ENCODE data around the gene DLL1.

- TF ChIP-seq CTCF (IDR thresholded peaks at IDR 0.05) (no peak), POLR2A (IDR thresholded peaks at IDR 0.05) (no peak), EP300 (IDR thresholded peaks at IDR 0.05) (no peak)
These were observed 4.0 kb downstream of the DLL1 start for GRCh38 chr6:170286934-170287265.

All from suprapubic skin (tissue), 3 donors.